DOHH2 (cell line): ENCODE data around the gene ST14.

ENCODE experiments used
- CTCF ChIP-seq: fragments of 200-600 bp; sonication (generic); IDR thresholded peaks from one replicate; pipeline ENCODE4 v1.5.1; 2014; ENCODE audit warnings: antibody characterized with exemption, mild to moderate bottlenecking, low read depth, low read length; ENCODE audit not compliant: poor library complexity, severe bottlenecking
- EZH2phosphoT487 ChIP-seq: fragments of 200-600 bp; sonication (generic); IDR thresholded peaks from 2 replicates; pipeline ENCODE4 v1.6.1; 2017; ENCODE audit warnings: borderline replicate concordance, mild to moderate bottlenecking, antibody characterized with exemption, low read length, moderate library complexity, mixed read lengths

DNA sequence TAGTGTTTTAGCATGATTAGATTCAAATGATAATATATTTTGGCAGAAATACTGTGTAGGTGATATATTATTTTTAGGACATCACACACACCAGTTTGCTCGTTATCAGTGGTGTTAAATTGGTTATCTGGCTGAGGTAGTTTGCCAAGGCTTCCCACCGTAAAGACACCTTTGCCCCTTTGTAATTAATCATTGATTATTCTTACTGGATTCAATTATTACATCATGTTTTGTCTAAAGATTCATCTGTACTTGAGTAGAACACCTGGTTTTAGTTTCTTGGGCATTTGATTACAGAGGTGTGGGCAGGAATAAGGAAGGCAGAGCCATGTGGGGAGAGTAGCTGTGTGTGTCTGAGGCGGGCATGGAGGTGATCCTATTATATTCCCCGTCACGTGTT, 39.5 kb upstream of the ST14 start:
- TF ChIP-seq CTCF (no peak), EZH2phosphoT487 (no peak)
